Activated CD4-positive, CD25-positive, alpha-beta regulatory T cell (primary cell): ENCODE data around the gene ELL.
"Not testable (repeated sequence)": the region's sequence is repeated elsewhere in the genome, so short reads cannot be mapped to it uniquely, and the experiment has no call there.

ENCODE experiments used
- DNase-seq, 4 experiments: peaks; one replicate each; lab custom pipeline; 2025; lab: John Stamatoyannopoulos, UW

ELL gene

DNA sequence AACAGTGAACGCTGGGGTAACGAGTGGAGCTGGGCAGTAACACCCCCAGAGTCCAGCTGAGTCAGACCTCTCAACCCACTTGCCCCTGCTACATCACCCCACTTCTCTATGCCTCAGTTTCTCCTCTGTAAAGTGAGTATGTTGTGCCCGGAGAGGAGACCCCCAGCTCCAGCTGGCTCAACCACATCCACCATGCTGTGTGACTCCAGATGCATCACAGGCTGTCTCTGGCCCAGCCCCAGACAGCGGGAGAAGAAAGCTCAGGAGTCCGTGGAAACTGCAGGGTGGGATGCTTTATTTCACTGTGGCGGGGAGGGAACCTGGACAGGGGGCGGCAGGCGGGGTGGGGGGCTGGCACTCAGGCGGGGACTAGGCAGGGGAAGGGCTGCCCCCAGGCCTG lies 9.6 kb upstream of the ELL start:
- DNase-seq, result no peak

DNA sequence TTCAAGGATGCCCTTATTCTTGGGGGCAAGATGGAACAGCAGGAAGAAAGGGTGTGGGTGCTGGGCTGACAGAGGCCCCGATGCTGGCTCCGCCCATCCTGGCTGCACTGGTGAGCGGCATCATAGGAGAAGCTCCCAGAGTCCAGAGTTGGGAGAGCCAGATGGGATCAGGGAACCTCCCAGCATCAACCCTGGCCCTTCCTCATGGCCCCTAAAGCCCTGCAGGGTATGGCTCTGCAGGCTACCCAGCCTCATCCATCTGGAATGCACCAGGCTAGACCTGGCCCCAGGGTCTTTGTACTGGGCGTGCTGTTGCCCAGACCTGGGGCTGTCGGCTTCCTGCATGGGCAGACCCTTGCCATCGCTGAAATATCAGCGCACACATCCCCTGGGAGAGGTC lies 7.9 kb upstream of the ELL start:
- DNase-seq, result no peak

DNA sequence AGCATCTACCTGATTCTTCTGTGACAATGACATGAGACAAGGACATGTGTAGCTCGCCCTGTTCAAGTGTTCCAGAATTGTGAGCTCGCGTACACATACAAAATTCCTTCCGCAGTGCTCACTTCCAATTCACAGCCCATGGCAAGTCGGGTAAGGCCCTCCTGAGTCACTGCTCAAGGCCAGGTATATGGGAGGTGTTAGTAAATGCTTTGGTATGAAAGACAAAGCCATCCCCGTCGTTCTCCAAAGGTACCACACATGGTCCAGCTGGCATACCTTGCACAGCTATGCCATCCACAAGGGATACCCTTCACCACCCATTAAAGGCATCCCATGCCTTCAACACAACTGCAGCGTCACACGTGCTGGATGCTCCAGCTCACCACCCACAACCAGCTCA lies 4.4 kb upstream of the ELL start:
- no peak for DNase-seq

DNA sequence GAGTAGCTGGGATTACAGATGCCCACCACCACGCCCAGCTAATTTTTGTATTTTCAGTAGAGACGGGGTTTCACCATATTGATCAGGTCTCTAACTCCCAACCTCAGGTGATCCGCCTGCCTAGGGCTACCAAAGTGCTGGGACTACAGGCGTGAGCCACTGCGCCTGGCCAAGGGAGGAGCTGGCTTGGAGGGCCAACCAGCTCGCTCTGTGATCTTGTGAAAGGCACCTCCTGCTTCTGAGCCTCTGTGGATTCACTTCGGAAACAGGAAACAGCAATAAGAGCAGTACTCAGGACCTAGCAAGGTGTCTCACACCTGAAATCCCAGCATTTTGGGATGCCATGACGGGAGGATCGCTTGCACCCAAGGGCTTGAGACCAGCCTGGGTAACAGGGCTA lies 2.0 kb upstream of the ELL start:
- DNase-seq, result no peak

DNA sequence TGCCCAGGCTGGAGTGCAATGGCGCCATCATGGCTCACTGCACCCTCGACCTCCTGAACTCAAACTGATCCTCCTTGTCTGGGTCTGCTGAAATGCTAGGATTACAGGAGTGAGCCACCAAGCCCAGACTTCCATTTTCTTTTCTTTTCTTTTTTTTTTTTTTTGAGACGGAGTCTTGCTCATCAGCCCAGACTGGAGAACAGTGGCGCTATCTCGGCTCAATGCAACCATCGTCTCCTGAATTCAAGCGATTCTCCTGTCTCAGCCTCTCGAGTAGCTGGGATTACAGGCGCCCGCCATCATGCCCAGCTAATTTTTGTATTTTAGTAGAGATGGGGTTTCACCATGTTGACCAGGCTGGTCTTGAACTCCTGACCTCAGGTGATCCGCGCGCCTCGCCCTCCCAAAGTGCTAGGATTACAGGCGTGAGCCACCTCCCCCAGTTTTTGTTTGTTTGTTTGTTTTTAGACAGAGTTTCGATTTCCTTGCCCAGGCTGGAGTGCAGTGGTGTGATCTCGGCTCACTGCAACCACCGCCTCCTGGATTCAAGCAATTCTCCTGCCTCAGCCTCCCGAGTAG lies 1.1 kb upstream of the ELL start:
- not testable (repeated sequence) for DNase-seq

DNA sequence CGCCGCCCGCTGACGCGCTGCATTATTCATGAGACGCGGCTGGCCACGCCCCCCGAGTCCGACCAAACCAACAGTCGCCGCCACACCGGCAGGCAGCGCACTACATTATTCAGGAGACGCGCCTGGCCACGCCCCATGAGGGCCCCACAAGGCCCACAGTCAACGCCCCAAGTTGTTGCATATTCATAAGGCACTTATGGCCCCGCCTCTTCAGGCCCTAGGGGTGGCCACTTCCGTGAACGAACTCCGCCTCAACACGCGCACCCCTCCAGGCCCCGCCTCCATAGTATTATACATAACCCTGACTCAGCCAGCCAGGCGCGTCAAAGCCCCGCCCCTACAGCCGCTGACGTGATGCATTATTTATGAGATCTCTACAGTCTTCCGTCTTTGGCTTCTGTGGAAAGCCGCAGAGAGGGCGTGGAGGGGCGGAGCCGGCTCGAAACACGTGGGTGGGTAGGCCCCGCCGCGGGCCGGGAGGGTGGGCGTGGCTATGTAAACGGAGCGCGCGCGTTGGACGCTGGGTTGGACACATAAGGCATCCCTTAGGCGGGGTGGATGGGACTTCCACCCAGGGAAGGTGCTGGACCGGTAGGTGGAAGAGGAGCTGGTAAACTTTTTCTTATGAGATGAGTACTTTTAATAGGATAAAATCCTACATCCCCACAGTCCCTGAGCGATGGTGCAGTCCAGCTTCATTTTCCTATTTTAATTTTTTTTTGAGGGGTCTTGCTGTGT lies 423 bp upstream of the ELL start:
- DNase-seq, result peak; percentile 100

DNA sequence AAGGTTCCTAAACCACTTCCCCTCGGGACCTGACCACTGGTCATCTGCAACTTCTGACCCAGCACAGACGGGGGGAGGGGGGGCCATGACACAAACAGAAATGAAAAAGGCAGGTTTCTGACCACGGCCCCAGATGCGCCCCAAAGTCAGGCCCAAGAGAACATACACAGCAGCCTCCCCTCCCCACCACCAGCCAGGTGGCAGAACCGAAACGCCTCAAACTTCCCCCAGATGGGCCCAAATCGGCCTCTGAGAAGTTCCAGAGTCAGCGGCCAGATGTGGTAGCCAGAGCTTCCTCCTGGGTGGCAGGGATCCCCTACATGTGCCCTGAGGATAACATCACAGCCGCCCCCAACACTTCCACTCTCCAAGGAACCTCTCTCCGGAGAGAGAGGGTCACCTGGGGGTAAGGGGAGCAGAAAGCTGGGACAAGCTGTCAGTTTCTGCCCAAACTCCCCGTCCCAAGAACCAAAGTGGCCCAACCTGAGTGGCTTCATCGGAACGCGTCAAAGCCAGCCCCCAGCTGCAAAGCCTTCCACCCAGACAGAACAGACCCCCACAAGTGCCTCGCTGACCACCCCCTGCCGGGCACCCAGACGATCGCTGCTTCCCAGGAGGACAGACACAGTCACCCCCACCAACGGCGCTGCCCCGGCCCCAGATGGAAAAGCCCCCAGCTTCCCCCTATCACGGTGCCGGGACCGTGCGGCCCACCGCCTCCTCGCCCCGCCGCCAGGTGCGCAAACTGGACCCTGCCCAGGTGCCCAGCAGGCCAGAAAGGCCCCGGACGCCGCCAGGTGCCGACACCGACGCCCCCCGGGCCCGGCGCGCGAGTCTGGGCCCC lies 800 bp downstream of the ELL start:
- peak in 2 of 4 experiments; percentile 15 to 41 for DNase-seq

DNA sequence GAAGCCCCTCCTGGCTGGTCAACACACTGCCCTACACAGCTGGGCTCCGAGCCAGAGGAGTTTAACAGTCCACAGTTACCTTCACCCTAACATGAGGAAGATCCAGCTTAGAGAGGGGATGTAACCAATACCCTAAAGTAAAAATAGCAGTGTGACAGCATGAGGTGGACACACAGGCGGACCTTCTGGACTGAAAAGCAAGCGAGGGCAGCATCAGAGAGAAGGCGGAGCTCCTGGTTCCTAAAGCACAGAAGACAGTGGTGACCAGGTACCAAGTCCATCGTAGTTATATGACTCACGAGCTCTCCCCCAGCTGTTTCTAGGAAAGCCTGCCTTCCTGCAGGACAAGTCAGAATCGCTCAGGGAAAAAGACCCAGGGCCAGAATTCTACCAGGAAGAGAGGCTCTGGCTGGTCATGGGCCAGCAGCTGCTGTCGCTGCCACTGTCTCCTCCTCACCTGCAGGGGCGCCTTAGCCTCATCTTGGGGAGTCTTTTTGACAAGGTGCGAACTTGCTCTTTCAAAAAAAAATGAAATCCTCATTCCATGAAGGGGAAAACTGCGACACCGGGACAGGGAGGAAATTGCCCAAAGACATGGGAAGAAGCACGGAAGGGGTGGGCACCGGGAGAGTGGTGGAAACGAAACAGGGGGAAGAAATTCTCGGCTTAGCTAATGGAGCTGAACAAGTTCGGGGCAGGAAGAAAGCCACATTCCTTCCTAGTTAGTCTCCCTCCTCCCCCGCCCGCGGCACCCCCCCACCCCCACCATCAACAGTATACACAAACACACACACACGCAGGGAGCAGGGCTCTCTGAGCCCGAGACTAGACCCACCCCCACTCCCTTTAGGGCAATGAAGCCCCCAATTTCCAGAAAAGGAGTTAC lies 1.7 kb downstream of the ELL start:
- DNase-seq, result peak; percentile 19 to 38 (median 26)

DNA sequence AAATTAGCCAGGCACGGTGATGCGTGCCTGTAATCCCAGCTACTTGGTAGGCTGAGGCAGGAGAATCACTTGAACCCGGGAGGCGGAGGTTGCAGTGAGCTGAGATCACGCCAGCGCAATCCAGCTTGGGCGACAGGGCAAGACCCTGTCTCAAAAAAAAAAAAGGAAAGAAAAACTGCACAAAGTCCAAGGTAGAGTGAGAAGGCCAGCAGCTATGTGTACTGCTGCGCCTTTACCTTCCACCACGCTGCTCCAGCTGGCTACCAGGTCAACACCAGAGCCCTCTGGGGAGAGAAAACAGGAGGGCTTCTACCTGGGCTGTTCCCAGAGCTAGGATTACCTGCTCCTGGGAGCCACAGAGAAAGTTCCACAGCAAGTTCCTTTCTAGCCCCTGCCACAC lies 3.2 kb downstream of the ELL start:
- no peak for DNase-seq

DNA sequence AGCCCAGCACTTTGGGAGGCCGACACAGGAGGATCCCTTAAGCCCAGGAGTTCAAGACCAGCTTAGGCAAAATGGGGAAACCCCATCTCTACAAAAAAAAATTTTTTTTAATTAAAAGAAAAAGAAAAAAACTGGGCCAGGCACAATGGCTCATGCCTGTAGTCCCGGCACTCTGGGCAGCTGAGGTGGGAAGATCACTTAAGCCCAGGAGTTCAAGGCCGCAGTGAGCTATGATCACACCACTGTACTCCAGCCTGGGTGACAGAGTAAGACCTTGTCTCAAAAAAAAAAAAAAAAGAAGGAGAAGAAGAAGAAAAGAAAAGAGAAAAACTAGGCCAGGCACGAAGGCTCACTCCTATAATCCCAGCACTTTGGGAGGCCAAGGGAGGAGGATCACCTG lies 4.3 kb downstream of the ELL start:
- no peak for DNase-seq

DNA sequence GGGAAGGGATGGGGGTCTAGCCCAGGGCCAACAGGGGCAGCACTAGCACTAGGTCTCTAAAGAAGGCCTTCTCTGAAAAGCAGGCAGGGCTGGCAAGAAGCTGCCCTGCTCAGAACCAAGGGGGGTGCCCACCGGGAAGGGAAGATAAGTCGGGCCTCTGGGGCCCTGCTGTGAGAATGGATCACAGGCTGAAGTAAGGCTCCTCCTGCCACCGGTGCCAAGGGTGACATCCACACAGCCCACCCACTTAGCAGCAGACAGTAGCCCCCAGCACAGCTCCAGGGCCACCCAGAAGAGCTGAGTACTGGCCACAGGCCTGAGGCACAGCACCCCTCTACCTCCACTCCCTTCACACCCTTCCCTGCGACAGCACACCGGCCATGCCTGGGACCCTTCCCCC lies 5.9 kb downstream of the ELL start:
- DNase-seq, result no peak

DNA sequence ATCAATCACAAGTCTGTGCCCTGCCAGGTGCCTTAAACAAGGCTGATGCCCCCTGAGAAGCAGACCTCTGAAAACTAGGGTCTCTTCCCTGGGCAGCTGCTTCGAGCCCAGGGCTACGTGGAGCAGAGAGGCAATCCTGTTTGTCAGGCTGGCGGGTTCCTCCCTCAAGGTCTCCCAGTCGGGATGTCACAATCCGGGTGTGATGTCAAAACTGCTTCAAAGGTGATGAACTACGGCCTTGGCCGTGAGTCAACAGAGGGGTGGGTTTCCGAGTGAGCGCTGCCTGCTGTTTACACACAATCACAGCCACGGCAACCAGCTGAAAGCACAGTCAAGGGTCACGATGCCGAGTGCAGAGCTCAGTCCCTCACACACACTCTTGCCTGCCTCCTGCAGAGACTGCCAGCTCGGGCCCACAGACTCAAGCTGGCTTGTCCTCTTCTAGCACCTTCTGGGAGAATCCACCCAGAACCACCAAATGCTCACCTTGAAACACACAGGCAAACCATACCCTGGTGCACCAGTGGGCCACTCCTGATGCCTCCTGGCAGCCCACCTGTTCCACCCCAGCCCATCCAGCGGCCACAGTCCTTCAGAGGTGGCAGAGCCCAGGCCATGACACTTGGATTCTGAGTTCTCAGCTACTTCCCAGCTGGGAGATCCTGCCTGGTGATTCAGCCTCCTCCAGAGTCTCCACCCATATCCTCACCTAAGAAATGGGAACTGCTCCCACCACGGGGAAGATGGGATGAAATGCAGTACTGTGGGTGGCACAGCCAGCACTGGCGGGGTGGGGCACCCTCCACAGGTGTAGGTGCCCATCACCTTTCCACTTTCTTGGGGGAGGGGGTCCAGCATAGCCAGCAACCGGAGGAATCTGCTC lies 6.8 kb downstream of the ELL start:
- DNase-seq, result no peak

DNA sequence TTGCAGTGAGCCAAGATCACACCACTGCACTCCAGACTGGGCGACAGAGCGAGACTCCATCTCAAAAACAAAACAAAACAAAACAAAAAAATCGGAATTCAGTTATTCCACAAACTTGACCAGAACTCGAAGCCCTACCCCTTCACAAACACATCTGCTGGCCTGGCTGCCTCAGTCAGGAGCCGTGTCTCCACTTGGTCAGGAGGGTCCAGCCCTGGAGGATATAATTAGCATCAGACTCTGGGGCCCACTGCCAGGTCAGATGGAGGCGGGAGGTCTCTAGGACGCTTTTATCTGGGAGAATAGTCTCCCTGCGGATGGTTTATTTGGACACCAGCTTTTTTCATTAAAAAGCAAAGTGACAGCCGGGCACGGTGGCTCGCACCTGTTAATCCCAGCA lies 8.0 kb downstream of the ELL start:
- DNase-seq, result no peak

DNA sequence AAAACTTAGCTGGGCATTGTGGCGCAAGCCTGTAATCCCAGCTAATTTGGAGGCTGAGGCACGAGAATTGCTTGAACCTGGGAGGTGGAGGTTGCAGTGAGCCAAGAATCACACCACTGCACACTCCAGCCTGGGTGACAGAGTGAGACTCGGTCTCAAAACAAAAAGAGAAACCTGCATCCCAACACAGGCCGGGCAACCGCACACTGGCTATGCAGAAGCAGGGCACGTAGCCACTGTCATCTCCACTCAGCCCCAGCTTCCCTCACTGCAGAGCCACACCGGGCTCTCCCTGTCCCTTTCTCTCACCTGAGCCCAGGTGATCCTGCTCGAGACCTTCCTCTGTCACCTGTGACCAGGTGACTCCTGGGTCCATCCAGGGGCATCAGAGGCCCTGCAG lies 11.7 kb downstream of the ELL start:
- DNase-seq, result no peak

DNA sequence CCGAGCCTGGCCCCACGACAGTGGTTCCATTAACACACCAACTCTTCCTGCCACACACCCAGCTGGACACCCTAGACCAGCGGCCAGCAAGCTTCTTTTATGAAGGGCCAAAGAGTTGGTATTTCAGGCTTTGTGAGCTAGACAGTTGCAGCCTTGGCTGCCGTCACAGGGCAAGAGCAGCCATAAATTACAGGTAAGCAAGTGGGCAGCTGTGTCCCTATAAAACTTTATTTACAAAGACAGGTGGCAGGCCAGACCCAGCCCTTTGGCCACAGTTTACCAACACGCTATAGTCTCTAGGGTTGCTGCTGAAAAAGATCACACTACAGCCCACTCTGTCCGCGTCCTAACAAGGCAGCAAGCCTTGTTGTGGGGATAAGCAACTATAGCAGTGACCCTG lies 13.3 kb downstream of the ELL start:
- DNase-seq, result no peak

DNA sequence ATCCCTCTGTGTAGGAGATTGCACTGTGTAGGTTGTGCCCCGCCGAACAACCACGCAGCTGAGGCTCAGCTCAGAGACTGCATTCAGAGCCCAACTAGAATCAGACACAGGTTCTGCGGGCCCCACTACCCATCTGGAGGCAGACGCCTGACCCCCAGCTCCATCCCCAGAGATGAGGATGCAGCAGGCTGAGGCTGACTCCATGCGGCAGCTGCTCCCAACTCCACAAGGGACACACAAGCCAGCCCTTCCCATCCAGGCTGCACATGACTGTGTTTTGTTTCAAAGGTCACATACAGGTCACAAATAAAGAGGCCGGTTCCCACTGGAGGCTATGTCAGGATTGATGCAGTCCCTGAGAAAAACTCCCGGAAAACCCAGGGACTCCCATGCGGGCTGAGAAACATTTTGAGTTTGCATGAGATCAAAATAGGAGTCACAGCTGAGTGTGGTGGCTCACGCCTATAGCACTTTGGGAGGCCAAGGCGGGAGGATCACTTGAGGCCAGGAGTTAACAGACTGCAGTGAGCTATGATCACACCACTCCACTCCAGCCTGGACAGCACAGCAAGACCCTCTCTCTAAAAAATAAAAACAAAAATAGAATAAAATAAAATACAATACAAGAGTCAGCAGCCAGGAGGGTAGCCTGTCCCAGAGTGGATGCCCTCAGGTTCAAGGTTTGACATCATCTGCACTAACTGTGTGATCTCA lies 14.0 kb downstream of the ELL start:
- no peak for DNase-seq

DNA sequence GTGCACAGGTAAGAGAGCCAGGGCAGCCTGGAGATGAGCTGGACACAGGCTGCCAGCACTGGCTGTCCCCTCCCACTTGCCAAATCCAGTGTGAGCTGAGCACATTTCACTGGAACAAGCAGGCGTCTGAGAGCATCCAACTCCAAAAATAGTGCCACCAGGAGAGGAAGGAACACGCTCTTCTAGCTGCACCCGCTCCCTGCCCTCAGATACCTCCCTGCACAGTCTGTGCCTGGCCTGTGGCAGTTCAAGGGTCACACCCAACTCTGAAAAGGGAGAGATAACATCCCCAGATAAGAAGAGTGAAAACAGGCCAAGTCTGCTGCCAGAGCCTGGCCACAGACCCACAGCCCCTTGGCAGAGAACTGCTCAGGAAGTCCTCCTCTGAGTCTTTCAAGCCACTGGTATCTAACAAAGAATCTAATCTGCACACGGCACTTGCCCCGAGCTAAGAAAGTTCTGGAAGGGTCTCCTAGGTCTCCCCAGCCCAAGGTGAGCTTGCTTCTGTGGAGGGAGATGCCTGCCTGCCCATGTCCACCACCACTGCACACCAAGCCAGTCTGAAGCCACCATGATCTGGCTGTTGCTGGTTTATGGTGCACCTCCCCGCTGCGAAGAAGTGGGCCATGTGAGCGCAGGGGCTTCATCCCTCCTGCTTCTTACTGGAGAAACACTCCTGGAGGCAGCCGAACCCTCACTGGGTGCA lies 14.7 kb downstream of the ELL start:
- no peak for DNase-seq

DNA sequence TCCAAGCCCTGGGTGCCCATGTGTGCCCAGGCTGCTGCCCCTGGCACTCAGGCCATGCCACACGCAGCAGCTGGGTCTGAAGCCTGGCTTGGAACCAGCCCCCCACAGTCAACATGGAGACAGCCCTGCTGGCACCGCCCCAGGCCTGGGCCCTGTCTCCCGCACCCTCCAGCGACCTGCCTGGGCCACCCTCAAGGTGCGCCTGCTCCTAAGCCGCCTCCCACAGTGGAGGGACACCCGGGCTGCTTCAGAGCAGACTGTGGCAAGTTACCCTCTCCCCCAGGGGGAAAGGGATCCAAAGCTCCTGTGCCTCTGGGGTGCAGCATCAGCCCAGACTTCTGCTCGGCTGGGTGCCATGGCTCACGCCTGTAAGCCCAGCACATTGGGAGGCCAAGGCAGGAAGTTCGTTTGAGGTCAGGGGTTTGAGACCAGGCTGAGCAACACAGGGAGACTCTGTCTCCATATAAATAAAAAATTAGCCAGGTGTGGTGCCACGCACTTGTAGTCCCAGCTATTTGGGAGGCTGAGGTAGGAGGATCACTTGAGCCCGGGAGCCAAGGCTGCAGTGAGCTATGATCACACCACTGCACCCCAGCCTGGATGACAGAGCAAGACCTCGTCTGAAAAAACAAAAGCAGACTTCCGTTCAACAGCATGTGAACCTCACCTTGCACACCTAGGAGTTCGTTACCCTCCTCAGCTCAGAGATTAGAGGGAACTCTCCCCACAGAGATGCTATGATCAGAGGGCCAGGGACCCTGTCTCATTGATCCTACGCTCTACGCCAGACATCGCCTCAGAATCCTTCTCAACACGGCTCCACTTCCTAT lies 15.6 kb downstream of the ELL start:
- no peak for DNase-seq
